22Rv1 (cell line): Measurements from ENCODE around the gene CCDC148.

Experiments
- H3K27ac ChIP-seq: fragments of 450-650 bp; 2 replicates; pipeline ENCODE4 v1.5.1; 2017
- ZFX ChIP-seq: fragments of 450-650 bp; IDR thresholded peaks from 2 replicates; pipeline ENCODE4 v1.6.1; 2017; ENCODE audit warnings: antibody characterized with exemption, borderline replicate concordance
- TF ChIP-seq, protein P1 (sequence below): fragments of 450-650 bp; IDR thresholded peaks from 2 replicates; pipeline ENCODE4 v1.5.1; 2017; ENCODE audit warnings: mild to moderate bottlenecking

CCDC148 gene

DNA sequence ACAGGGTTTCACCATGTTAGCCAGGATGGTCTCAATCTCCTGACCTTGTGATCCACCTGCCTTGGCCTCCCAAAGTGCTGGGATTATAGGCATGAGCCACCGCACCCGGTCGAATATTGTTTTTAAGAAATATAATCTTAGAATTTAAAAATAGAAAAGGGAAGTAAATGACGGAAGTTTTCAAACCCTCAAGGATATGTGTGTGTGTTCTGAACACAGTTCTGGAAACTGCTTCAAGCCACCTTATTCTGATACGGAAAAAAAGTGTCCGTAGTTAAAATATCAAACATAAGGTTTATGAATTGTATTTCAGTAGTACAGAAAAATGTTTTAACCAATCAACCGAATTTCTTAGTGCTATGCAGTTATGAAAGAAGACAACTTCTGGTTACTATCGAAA, 239.0 kb downstream of the CCDC148 start:
- TF ChIP-seq, protein P1, sequence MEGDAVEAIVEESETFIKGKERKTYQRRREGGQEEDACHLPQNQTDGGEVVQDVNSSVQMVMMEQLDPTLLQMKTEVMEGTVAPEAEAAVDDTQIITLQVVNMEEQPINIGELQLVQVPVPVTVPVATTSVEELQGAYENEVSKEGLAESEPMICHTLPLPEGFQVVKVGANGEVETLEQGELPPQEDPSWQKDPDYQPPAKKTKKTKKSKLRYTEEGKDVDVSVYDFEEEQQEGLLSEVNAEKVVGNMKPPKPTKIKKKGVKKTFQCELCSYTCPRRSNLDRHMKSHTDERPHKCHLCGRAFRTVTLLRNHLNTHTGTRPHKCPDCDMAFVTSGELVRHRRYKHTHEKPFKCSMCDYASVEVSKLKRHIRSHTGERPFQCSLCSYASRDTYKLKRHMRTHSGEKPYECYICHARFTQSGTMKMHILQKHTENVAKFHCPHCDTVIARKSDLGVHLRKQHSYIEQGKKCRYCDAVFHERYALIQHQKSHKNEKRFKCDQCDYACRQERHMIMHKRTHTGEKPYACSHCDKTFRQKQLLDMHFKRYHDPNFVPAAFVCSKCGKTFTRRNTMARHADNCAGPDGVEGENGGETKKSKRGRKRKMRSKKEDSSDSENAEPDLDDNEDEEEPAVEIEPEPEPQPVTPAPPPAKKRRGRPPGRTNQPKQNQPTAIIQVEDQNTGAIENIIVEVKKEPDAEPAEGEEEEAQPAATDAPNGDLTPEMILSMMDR: no peak
- no peak for TF ChIP-seq ZFX
- H3K27ac ChIP-seq: no peak overlapping the region

GRCh38 chr2:158214431-158214830, 242.1 kb downstream of the CCDC148 start:
- TF ChIP-seq ZFX: no peak
- TF ChIP-seq, protein P1: no peak
- H3K27ac ChIP-seq: no peak overlapping the region

DNA sequence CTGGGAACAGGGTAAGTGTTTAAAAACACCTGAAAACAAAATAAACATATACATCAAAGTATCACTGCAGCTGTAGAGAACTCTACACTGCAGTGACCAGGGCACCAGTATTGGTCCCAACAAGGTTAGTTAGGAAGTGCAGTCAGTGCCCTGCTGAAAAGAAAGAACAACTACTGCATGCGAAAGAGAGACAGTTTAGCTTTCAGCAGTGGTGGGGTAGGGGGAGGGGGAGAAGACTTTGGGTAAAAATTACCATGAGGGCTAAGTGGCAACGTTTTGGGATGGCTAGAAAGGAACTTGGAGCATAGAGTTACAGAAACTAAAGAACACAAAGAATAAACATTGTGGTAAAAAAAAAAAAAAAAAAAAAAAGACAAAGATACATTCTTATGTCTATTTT, 242.8 kb downstream of the CCDC148 start:
- H3K27ac ChIP-seq: no peak overlapping the region
- no peak for TF ChIP-seq ZFX

- H3K27ac ChIP-seq: no peak overlapping the region
- no peak for TF ChIP-seq ZFX
- TF ChIP-seq, protein P1: no peak
These were observed 244.3 kb downstream of the CCDC148 start for GRCh38 chr2:158212301-158212700.

DNA sequence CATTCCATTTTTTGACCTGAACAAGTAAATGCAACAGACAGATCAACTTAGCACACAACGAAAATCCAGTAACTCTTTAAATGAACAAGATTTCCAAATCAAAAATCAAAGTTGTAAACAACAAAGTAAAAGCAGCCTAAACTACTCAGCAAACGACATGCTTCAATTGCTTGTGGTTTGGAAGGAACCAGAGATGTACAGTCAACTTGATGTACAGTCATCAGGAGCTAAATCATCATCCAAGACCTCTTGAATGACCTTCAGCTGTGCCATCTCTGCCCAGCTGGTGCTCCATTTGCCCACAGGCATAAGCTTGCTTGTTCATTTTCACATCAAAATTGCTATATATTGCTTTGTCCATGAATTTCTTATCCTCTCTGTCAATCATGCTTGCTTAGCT, 245.1 kb downstream of the CCDC148 start:
- no peak overlapping the region for H3K27ac ChIP-seq
- TF ChIP-seq, protein P1: no peak
- TF ChIP-seq ZFX: no peak

DNA sequence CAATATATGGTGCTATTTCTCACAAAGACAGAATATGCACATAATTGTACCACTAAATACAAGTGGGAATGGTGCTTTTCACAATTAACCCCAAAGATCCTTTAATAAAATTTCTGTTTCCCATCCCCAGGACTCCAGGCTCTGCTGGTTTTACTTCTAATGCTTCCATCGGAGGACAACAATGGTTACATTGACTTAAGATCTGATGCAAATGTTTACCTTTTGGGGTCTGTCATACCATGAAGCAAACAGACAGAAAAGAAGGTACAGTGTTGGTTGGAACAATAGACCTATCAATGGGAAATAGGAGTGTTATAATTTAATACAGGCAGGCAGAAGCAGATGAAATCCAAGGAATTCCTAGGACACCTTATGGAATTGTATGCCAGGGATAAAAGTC, 249.2 kb downstream of the CCDC148 start:
- TF ChIP-seq, protein P1: no peak
- TF ChIP-seq ZFX: no peak
- no peak overlapping the region for H3K27ac ChIP-seq

DNA sequence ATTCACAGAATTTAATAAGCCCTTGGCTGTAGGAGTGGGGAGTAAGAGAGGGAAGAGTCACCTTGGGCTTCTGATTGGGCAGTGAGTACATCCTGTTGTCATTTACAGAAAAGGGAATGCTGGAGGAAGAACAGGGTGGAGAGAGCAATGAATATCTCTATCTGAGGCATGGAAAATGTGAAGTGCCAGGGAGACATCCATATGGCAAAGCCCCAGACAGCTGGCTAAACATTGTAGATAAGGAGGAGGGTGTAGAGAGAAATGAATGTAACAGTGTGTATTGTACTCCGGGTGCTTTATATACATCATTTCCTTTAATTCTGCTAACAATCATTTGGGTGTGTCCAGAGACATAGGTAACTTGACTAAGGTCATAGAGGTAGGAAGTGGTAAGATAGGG, 251.3 kb downstream of the CCDC148 start:
- H3K27ac ChIP-seq: no peak overlapping the region
- TF ChIP-seq, protein P1: no peak
- TF ChIP-seq ZFX: no peak

DNA sequence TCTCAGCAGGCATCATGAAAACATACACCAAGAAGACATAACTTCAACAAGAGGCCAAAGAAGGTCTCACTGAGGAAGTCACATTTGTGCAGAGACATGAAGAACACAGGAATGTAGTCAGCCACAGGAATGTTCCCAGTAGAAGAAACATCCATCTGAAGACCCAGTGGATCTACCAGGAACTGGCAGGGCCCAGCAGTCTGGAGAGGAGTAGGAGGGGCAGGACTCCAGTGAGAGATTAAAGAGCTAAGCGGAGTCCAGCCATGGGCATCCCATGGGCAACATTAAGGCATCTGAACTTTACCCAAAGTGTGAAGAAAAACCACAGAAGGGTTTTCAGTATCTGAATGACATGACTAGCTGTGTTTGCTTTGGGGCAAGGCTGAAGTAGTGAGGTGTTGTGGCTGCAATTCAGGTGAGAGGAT, 251.8 kb downstream of the CCDC148 start:
- no peak overlapping the region for H3K27ac ChIP-seq
- TF ChIP-seq, protein P1: no peak
- no peak for TF ChIP-seq ZFX
